Measurements from ENCODE around the gene ARFGAP1. TPM values are rescaled to one million over a fixed set of nuclear protein-coding genes. Genes with fewer than 3 reads are reported as not detected.

ARFGAP1 gene
- total RNA-seq, 2 donors from 2014 or later, result 52.7 to 162 TPM

GRCh38 chr20:63265891-63266515, 6.6 kb upstream of the ARFGAP1 start:
- Histone ChIP-seq H3K27ac (no peak overlapping the region), H3K4me1 (no peaks in the 10 kb centered on the region), H3K27me3 (no peaks in the 10 kb centered on the region), H3K36me3 (replicated peaks in 1 of 2; ENCODE audit: insufficient read depth in 1 of 2, low read depth in 2 of 2) (no peaks in the 10 kb centered on the region), H3K4me3 (no peak overlapping the region), H3K9me3 (no peaks in the 10 kb centered on the region)
- intact Hi-C loops (cut with DNase I), result no loop called here
- WGBS, 2 donors, result 48 to 63% methylated on average over 8 to 12 of the region's 12 CpGs
- no peak for ATAC-seq
- no peak for TF ChIP-seq CTCF (IDR thresholded peaks at IDR 0.05)
- TF ChIP-seq POLR2A (IDR thresholded peaks at IDR 0.05), result no peak
- DNase-seq, result no peak

- no peak for ATAC-seq
- H3K4me3 ChIP-seq, result no peak overlapping the region
- no peak overlapping the region for H3K27ac ChIP-seq
- intact Hi-C loops (cut with DNase I), result no loop called here
- TF ChIP-seq POLR2A (IDR thresholded peaks at IDR 0.05), result no peak
- no peak for TF ChIP-seq CTCF (IDR thresholded peaks at IDR 0.05)
- peaks cover 7% of the 10 kb centered on the region for H3K4me1 ChIP-seq
- no peaks in the 10 kb centered on the region for H3K27me3 ChIP-seq
- DNase-seq, result no peak
- 51 to 57% methylated on average over 7 to 9 of the region's 9 CpGs for WGBS, 2 donors
- no peaks in the 10 kb centered on the region for H3K36me3 ChIP-seq (replicated peaks in 1 of 2; ENCODE audit: insufficient read depth in 1 of 2, low read depth in 2 of 2)
- no peaks in the 10 kb centered on the region for H3K9me3 ChIP-seq
These were observed 4.9 kb upstream of the ARFGAP1 start for GRCh38 chr20:63267691-63268090.

DNA sequence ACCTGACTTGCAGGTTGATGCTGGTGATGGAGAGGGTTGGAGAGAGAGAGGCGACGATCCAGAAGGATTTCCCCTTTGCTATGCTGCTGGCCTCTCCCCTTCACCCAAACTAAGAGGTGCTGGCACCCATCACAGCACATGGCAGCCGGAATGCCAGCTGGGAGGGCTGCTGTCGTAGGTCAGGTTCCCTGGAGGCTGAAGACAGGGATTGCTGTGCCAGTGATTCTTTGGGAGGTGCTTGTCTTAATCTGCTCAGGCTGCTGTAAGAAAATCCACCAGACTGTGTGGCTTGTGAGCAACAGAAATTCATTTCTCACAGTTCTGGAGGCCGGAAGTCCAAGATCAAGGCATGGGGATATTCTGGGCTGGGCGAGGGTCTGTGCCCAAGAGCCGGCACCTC, 4.4 kb upstream of the ARFGAP1 start:
- H3K4me1 ChIP-seq, result peaks cover 8% of the 10 kb centered on the region
- no peaks in the 10 kb centered on the region for H3K27me3 ChIP-seq
- H3K27ac ChIP-seq, result no peak overlapping the region
- H3K36me3 ChIP-seq (replicated peaks in 1 of 2; ENCODE audit: insufficient read depth in 1 of 2, low read depth in 2 of 2), result no peaks in the 10 kb centered on the region
- intact Hi-C loops (cut with DNase I), result no loop called here
- H3K9me3 ChIP-seq, result no peaks in the 10 kb centered on the region
- DNase-seq (no peak), ATAC-seq (no peak)
- WGBS, 2 donors, result 50 to 56% methylated on average over 2 to 7 of the region's 7 CpGs
- no peak overlapping the region for H3K4me3 ChIP-seq
- TF ChIP-seq POLR2A (IDR thresholded peaks at IDR 0.05), result no peak
- TF ChIP-seq CTCF (IDR thresholded peaks at IDR 0.05), result no peak

DNA sequence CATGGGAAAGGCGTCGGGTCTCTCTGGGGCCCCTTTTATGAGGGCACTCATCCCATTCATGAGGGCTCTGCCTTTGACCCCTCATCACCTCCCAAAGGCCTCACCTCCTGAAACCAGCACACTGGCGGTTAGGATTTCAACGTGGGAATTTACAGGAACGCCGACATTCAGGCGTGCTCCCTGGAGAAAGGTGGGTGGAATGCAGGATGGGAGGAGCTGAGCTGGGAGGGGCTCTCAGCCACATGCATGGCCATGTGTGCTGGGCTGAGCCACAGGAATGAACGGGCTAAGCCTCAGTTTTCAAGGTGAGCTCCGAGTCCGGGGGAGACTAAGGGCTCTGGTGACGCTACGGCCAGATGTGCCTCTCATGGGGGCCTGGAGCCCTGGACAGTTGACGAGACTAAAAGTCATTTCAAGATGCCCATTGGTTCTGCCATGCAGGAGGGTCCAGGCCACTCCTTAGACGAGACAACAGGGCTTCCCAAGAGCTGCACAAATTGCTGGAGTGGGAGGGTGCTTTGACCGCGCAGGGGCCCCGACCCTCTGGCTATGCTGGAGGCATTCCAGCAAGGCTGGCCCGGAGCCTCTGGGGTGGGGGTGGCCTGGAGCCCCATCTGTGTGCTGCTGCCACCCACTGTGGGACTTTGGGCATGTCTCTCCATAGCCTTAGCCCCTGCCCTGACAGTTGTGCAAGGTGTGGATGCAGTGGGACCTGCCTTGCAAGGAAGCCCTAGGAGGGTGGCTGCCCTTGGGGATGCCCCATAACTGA, 3.8 kb upstream of the ARFGAP1 start:
- DNase-seq (no peak), ATAC-seq (no peak)
- Histone ChIP-seq H3K4me3 (no peak overlapping the region), H3K27ac (no peak overlapping the region), H3K4me1 (peaks cover 14% of the 10 kb centered on the region), H3K36me3 (replicated peaks in 1 of 2; ENCODE audit: insufficient read depth in 1 of 2, low read depth in 2 of 2) (no peaks in the 10 kb centered on the region), H3K27me3 (no peaks in the 10 kb centered on the region), H3K9me3 (no peaks in the 10 kb centered on the region)
- intact Hi-C loops (cut with DNase I), result no loop called here
- WGBS, 2 donors, result 6 to 37% methylated on average over 8 to 18 of the region's 18 CpGs
- TF ChIP-seq POLR2A (IDR thresholded peaks at IDR 0.05), result no peak
- TF ChIP-seq CTCF (IDR thresholded peaks at IDR 0.05), result no peak
